GM11168 (cell line): Measurements from ENCODE around the gene PIK3R6.
"Not testable (repeated sequence)": the region's sequence is repeated elsewhere in the genome, so short reads cannot be mapped to it uniquely, and the experiment has no call there.

Experiments
- in situ Hi-C: fragments of 300-500 bp; cut with MboI; formaldehyde crosslinking; loops from one replicate; pipeline ENCODE4 v1.12.0; 2022; ENCODE audit warnings: low sequenced_read_pairs; ENCODE audit not compliant: unreplicated experiment

PIK3R6 gene

GRCh38 chr17:8857919-8858318 lies 9.6 kb downstream of the PIK3R6 start:
- in situ Hi-C loops, result no loop called here

DNA sequence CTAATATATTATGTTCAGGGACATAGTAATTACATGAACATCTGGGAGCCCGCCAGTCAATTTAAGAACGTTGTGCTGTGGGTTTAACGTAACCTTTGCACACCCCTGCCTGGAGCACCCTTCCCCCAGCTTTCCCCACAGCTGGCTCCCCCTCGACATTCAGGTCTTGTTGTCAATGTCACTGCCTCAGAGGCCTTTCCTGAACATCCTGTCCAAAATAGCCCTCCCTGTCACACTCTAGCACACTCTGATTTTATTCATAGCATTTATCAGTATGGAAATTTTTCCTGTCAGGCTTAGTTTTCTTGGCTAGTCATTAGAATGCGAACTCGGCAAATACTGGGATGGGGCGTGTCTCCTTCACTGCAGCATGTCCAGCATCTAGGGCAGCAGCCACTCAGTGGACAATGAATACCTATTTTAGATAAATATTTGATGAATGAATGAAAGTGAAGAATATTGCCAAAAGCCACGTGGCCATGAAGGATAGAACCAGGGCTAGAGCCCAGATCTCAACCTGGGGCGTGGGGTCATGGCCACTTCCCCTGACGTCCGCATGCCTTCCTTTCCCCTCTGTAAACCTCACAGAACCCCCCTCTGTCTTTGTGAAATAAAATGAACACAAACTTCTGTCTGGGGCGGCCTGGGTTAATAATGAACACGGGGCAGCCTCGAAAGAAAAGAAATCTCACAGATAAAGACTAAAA lies 10.5 kb downstream of the PIK3R6 start:
- in situ Hi-C loops, result no loop called here

DNA sequence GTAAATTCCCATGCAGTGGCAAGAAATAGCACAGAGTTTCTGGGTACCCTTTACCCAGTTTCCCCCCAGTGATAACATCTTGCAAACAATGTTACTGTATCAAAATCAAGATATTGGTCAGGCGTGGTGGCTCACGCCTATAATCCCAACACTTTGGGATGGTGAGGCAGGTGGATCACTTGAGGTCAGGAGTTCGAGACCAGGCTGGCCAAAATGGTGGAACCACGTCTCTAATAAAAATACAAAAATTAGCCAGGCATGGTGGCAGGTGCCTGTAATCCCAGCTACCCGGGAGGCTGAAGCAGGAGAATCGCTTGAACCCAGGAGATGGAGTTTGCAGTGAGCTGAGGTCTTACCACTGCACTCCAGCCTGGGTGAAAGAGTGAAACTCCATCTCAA lies 11.3 kb downstream of the PIK3R6 start:
- in situ Hi-C loops, result not testable (repeated sequence)

GRCh38 chr17:8855477-8856204 lies 11.8 kb downstream of the PIK3R6 start:
- in situ Hi-C loops, result no loop called here

DNA sequence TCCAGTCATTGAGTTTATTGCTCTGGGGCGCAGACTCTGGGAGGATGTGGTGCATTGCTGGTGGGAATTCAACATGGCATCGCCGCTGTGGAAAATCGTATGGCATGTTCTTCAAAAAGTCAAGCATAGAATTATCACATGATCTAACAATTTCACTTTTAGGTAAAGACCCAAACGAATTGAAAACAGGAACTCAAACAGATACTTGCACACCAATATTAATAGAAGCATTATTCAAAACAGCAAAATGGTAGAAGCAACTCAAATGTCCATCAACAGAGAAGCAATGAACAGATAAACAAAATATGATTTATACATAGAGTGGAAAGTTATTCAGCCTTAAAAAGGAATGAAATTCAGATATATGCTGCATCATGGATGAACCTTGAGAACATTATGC lies 15.9 kb downstream of the PIK3R6 start:
- in situ Hi-C loops, result no loop called here

DNA sequence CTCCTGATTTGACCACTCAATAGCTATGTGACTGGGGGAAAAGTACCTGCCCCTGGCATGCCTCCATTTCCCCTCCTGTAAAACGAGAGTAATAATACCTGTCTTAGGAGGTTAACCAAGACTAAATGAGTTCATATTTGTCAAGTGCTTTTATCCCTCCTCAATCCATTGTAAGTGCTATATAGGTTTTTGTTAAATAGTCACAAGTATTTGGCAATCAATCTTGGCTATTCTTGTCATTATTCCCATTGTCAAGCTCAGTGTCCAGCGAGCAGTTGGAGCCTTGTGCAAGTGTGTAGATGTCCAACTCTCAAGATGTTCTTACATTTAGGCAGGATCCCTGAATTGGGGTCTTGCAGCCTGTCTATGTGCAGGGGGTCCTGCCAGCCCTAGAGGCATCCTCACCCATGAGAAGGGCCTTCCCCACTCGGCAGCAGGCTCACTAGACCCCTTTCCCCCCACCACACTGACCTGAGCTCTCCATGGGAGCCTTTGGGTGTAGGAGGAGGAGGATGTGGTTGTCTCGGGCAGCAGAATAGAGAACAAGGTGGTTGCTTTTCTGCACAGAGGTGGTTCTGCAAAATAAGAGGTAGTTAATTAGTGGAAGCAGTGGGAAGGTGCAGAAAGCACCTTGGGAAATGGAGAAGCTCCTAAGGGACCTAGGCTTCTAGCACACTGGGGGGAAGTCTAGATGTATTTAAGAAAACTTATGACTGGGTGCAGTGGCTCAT lies 18.0 kb downstream of the PIK3R6 start:
- in situ Hi-C loops, result no loop called here

DNA sequence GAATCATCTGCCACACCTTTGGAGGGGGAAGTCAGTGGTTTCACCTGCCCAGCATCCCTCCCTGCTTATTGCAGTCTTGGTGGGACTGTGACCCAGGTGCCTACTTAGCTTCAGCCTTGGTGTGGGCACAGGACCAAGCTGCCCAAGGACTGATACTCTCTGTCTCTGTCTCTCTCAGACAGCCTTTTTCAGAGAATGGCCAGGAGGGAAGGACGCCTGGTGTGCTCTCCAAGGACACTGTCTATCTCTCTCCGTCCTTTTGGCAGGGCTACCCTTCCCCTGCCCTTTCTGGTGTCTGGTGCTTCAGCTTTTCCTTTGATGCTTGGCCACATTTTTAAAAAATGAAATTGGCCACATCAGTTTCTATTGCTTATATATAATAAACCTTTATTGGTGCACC lies 19.6 kb downstream of the PIK3R6 start:
- in situ Hi-C loops, result no loop called here

GRCh38 chr17:8846768-8847211 lies 20.7 kb downstream of the PIK3R6 start:
- in situ Hi-C loops, result no loop called here

DNA sequence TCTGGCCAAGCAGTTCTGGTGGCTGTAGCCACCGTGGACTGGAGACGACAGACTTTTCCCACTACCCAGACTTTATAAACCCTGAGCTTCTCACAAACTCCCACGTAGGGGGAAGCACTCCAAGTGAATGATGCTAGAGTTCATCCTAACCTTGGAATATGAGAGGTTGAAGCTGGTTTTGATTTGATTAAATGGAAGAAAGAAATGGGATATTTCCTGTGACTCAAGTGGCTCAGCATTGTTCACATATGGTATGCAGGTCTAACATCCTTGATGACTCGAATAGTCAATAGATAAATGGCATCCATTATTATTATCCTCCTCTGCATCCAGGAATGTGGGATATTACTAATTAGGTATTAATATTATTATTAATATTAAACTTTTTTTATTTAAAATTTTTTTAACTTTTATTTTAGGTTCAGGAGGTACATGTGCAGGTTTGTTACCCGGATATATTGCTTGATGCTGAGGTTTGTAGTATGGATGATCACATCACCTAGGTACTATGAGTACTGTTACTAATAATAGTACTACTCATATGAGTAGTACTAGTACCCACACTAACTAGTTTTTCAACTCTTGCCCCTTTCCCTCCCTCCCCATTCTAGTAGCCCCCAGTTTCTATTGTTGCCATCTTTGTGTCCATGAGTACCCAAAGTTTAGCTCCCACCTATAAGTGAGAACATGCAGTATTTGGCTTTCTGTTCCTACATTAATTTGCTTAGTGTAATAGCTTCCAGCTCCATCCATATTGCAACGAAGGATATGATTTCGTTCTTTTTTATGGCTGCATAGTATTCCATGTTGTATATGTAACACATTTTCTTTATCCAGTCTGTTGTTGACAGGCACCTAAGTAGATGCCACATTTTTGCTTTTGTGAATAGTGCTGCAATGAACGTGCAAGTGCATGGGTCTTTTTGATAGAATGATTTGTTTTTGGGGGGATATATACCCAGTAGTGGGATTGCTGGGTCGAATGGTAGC lies 22.9 kb downstream of the PIK3R6 start:
- in situ Hi-C loops, result no loop called here

GRCh38 chr17:8843344-8843743 lies 24.1 kb downstream of the PIK3R6 start:
- in situ Hi-C loops, result no loop called here

- in situ Hi-C loops, result no loop called here
Observed at GRCh38 chr17:8841844-8842243, 25.6 kb downstream of the PIK3R6 start.

DNA sequence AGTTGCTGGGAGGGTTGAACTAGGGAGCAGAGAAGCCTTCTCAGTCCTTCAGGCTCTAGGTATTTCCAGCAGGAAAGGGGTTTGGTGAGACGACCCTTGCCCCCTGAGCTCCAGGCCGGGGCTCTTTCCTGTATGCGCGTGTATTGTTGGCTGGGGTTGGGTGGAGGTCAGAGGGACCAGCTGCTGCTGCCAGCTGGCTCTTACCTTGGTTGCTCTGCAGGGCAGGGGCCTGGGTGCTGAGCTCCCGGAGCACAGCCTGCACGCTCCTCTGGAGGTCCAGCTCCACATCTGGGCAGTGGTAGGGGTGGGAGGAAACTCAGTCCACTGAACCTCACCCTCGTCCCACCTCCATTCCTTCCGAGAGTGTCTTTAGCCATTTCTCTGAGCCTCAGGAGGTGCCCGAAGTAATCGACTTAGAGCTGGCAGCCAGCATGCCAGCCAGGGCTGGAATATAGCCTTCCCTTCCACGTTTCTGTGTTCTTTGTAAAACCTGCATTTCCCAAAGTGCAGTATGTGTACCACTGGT lies 28.0 kb downstream of the PIK3R6 start:
- in situ Hi-C loops, result no loop called here

- in situ Hi-C loops, result no loop called here
Observed at GRCh38 chr17:8838551-8839095, 28.9 kb downstream of the PIK3R6 start.

DNA sequence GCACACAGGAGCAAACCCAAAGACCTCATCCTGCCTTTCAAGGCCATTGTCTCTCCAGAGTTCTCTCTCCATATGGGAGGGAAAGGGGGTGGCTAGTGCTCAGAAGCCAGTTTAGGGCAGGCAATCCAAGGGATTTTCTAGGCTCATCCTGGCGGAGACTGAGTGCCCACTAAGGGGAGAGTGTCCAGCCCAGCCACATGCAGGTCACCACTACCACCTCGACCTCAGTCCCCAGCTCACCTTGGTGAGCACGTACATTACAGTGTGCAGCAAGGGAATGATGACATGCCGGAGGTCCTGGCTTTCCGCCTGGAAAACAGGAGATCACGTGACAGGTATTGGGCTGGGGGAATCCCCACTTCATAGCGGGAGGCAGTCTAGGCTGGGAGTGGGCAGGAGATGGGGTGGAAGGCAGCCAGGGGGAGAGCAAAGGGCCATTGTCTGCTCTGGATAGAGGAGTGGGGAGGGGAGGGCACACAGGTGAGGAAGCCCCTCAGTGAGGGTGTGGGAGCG lies 29.9 kb downstream of the PIK3R6 start:
- in situ Hi-C loops, result no loop called here

DNA sequence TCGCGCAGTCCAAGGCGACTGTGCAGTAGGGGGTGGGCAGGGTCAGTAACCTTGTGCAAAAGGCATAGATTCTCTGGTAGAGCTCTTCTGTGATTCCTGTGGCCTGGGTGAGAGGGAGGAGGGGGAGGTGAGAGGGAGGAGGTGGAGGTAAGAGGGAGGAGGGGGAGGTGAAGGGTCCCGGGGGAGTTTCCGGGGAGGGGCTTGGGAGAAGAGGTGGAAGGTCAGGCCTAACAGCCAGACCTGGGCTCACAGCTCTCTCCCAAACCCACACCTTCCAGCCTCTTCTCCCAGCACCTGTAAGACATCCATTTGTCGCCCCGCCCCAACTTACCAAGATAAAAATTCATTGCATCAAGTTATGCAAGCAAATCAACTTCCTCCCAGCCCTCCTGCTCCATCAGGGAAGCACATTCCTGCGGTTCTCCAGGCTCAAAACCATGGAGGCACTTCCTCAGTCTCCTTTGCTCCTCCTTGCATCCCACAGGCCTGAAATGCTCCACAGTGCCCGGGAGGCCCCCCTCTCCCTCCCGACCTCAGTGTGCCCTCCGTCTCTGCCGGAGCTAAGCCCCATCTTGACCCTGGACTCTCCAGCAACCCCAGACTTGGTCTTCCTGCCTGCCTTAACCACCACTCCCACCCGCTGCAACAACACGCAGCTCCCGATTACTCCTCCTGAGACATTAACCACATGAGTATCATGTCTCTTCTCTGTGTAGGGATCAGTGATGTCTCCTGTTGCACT lies 30.5 kb downstream of the PIK3R6 start:
- in situ Hi-C loops, result no loop called here

DNA sequence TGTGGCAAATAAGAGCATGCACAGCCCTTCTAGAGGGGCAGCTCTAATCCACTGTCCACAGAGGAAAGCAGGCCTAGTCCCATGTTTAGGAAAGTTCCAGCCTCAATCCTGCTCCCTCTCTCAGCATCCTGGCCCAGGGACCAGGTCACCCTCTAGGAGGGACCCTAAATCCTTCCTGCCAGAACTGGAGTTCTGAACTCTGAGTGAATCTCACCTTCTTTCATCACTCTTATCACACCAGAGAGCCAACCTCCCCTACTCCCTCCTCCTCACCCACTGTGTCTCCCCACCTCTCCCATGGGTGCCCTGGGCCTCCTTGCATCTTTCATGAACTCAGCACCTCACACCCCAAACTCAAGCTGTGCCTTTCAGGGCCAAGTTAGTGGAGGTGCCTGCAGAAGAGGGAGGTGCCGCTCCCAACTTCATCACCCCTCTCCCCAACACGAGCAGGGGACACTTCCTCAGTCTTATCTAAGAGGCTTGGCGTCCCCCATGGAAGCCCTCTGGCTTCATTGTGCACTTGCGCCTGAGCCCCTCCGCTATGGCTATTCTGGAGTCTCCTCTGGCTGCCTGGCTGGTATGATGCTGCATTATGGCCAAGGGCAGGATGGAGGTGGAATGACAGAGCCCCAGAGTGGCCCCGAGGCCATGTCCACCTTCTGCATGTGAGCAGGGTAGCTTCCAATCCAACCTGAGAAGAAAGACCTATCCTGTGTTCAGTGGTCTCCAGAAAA lies 31.7 kb downstream of the PIK3R6 start:
- in situ Hi-C loops, result no loop called here

GRCh38 chr17:8835106-8835505 lies 32.4 kb downstream of the PIK3R6 start:
- in situ Hi-C loops, result no loop called here
